H1 (cell line): ENCODE results near the gene USP7. TPM values are rescaled to one million over a fixed set of nuclear protein-coding genes. Genes with fewer than 3 reads are reported as not detected.

Experiments
- CTCF ChIA-PET: fragments of 300-600 bp; sonication (Branson Sonifier 250); formaldehyde crosslinking; loops from one replicate; lab custom pipeline; 2021; ENCODE audit not compliant: partially characterized antibody; lab: Charles Lee
- POLR2A ChIA-PET: fragments of 300-600 bp; sonication (Branson Sonifier 250); formaldehyde crosslinking; loops from one replicate; lab custom pipeline; 2021; ENCODE audit warnings: inconsistent platforms; ENCODE audit not compliant: partially characterized antibody; lab: Charles Lee
- DNase-seq, 2 experiments: peaks; one replicate each; pipeline versions ENCODE4 v3.0.0 to v3.0.0-alpha.2; 2010 to 2022; ENCODE audit warnings: low spot score in 2 of 2, low read depth in 1 of 2, mixed read lengths in 1 of 2
- FAIRE-seq: peaks from 2 replicates; lab custom pipeline; 2011; peaks lifted over from hg19 to GRCh38; lab: Jason Lieb, UNC
- H2AFZ ChIP-seq: 2 replicates; pipeline ENCODE4 v1.8.1; 2012; ENCODE audit warnings: low read length, inconsistent platforms
- H2AK5ac ChIP-seq: 2 replicates; pipeline ENCODE4 v1.6.1; 2013; ENCODE audit warnings: low read depth, low read length
- H2BK120ac ChIP-seq: replicated peaks from 2 replicates; pipeline ENCODE3; 2013; ENCODE audit warnings: low read depth, low read length, inconsistent platforms
- H2BK12ac ChIP-seq: 2 replicates; pipeline ENCODE4 v1.6.1; 2013; ENCODE audit warnings: low read depth, low read length
- H2BK15ac ChIP-seq: 2 replicates; pipeline ENCODE4 v1.6.1; 2013; ENCODE audit warnings: low read length
- H2BK20ac ChIP-seq: 2 replicates; pipeline ENCODE4 v1.6.1; 2013; ENCODE audit warnings: low read length
- H2BK5ac ChIP-seq: 2 replicates; pipeline ENCODE4 v1.6.1; 2013; ENCODE audit warnings: low read depth, low read length
- H3K14ac ChIP-seq: 2 replicates; pipeline ENCODE4 v1.6.1; 2013; ENCODE audit warnings: inconsistent platforms; ENCODE audit not compliant: insufficient read length
- H3K18ac ChIP-seq: 2 replicates; pipeline ENCODE4 v1.6.1; 2013; ENCODE audit warnings: low read length; ENCODE audit errors: extremely low read depth
- H3K23ac ChIP-seq: 2 replicates; pipeline ENCODE4 v1.6.1; 2013; ENCODE audit warnings: inconsistent platforms; ENCODE audit not compliant: insufficient read length
- H3K23me2 ChIP-seq: 2 replicates; pipeline ENCODE4 v1.6.1; 2013; ENCODE audit warnings: low read depth, low read length
- H3K27ac ChIP-seq: 2 replicates; pipeline ENCODE4 v1.6.1; 2011; ENCODE audit warnings: low read depth, low read length, inconsistent platforms
- H3K27me3 ChIP-seq, 4 experiments: replicated peaks in 1 of 4; 1 replicate in 1 of 4; 2 replicates in 3 of 4; pipeline versions ENCODE4 v1.6.1 to v1.8.1; 2011 to 2013; ENCODE audit warnings: low read length in 3 of 4, mild to moderate bottlenecking in 3 of 4, inconsistent platforms in 2 of 4, mixed read lengths in 2 of 4, moderate library complexity in 1 of 4; ENCODE audit not compliant: control insufficient read depth in 3 of 4, insufficient read depth in 3 of 4; ENCODE audit errors: extremely low read depth in 1 of 4
- H3K36me3 ChIP-seq, 4 experiments: 2 replicates each; pipeline versions ENCODE4 v1.6.1 to v1.8.1; 2011 to 2013; ENCODE audit warnings: mild to moderate bottlenecking in 4 of 4, low read length in 3 of 4, moderate library complexity in 2 of 4, control low read depth in 1 of 4, inconsistent platforms in 1 of 4; ENCODE audit not compliant: insufficient read depth in 4 of 4, control insufficient read depth in 2 of 4
- H3K4ac ChIP-seq: replicated peaks from 2 replicates; pipeline ENCODE3; 2013; ENCODE audit warnings: low read length, low read depth, mixed read lengths, inconsistent platforms; ENCODE audit not compliant: insufficient read length
- H3K4me1 ChIP-seq, 4 experiments: replicated peaks in 1 of 4; 1 replicate in 1 of 4; 2 replicates in 3 of 4; pipeline versions ENCODE4 v1.6.1 to v1.8.1; 2011 to 2013; ENCODE audit warnings: low read length in 3 of 4, inconsistent platforms in 2 of 4, mixed read lengths in 1 of 4; ENCODE audit not compliant: insufficient read depth in 4 of 4, control insufficient read depth in 3 of 4
- H3K4me2 ChIP-seq, 2 experiments: 2 replicates each; pipeline versions ENCODE4 v1.6.1 to v1.8.1; 2011 to 2013; ENCODE audit warnings: low read depth in 2 of 2, low read length in 2 of 2, control low read depth in 1 of 2, inconsistent platforms in 1 of 2, mild to moderate bottlenecking in 1 of 2; ENCODE audit not compliant: insufficient read depth in 1 of 2
- H3K4me3 ChIP-seq, 4 experiments: fragments of 200-600, 300-600 bp in 1 of 4; sonication (generic), shearing (Covaris generic), sonication (Bioruptor Twin) in 1 of 4; 2 replicates each; pipeline versions ENCODE4 v1.5.1 to v1.8.1; 2011 to 2016; ENCODE audit warnings: low read length in 4 of 4, low read depth in 3 of 4, control low read depth in 2 of 4, inconsistent platforms in 2 of 4, mild to moderate bottlenecking in 2 of 4, mixed read lengths in 1 of 4, moderate library complexity in 1 of 4; ENCODE audit not compliant: insufficient read depth in 2 of 4; ENCODE audit errors: extremely low read depth in 1 of 4
- H3K56ac ChIP-seq: replicated peaks from 2 replicates; pipeline ENCODE3; 2013; ENCODE audit warnings: low read depth, mild to moderate bottlenecking, mixed read lengths, low read length, inconsistent platforms; ENCODE audit not compliant: insufficient read length
- H3K79me1 ChIP-seq: 2 replicates; pipeline ENCODE4 v1.6.1; 2013; ENCODE audit warnings: low read depth, low read length, control low read depth
- H3K79me2 ChIP-seq, 2 experiments: 2 replicates each; pipeline versions ENCODE4 v1.6.1 to v1.8.1; 2012 to 2013; ENCODE audit warnings: low read length in 2 of 2, mild to moderate bottlenecking in 2 of 2, inconsistent platforms in 1 of 2; ENCODE audit not compliant: insufficient read depth in 2 of 2, control insufficient read depth in 1 of 2
- H3K9ac ChIP-seq, 4 experiments: replicated peaks in 1 of 4; 1 replicate in 1 of 4; 2 replicates in 3 of 4; pipeline versions ENCODE4 v1.6.1 to v1.8.1; 2011 to 2013; ENCODE audit warnings: low read depth in 3 of 4, low read length in 3 of 4, control low read depth in 2 of 4, mild to moderate bottlenecking in 2 of 4, moderate library complexity in 2 of 4, inconsistent platforms in 1 of 4; ENCODE audit errors: extremely low read depth in 1 of 4
- H3K9me3 ChIP-seq, 2 experiments: 2 replicates each; pipeline versions ENCODE4 v1.6.1 to v1.8.1; 2012 to 2013; ENCODE audit warnings: mild to moderate bottlenecking in 2 of 2, moderate library complexity in 2 of 2, control low read depth in 1 of 2, inconsistent platforms in 1 of 2, low read depth in 1 of 2, low read length in 1 of 2, mixed read lengths in 1 of 2; ENCODE audit not compliant: insufficient read depth in 2 of 2
- H4K20me1 ChIP-seq, 2 experiments: replicated peaks in 1 of 2; 2 replicates each; pipeline versions ENCODE3 to v1.8.1; 2011 to 2013; ENCODE audit warnings: inconsistent platforms in 2 of 2, low read length in 2 of 2, mild to moderate bottlenecking in 1 of 2; ENCODE audit not compliant: insufficient read depth in 2 of 2, control insufficient read depth in 1 of 2
- H4K5ac ChIP-seq: 2 replicates; pipeline ENCODE4 v1.6.1; 2013; ENCODE audit warnings: low read length, low read depth, mixed read lengths, inconsistent platforms; ENCODE audit not compliant: insufficient read length
- H4K8ac ChIP-seq: 2 replicates; pipeline ENCODE4 v1.8.0; 2013; ENCODE audit warnings: mild to moderate bottlenecking, moderate library complexity, low read length, inconsistent platforms; ENCODE audit not compliant: insufficient read depth; ENCODE audit errors: extremely low read depth
- H4K91ac ChIP-seq: replicated peaks from 2 replicates; pipeline ENCODE3; 2013; ENCODE audit warnings: low read length, mixed read lengths, inconsistent platforms; ENCODE audit not compliant: insufficient read length
- MAFK ChIP-seq: IDR thresholded peaks from 2 replicates; pipeline ENCODE4 v1.6.1; 2012; ENCODE audit warnings: low read depth, mild to moderate bottlenecking, improper control_type of control experiment, low read length
- POLR2A ChIP-seq, 2 experiments: IDR thresholded peaks; 1 replicate in 1 of 2; 2 replicates in 1 of 2; pipeline ENCODE4 v1.6.1; 2011; ENCODE audit warnings: low read depth in 2 of 2, low read length in 2 of 2, mild to moderate bottlenecking in 2 of 2; ENCODE audit errors: control extremely low read depth in 1 of 2
- SIRT6 ChIP-seq: IDR thresholded peaks from one replicate; pipeline ENCODE4 v1.7.1; 2012; ENCODE audit warnings: low read length, inconsistent platforms
- SUZ12 ChIP-seq: fragments of 200-600 bp; sonication (generic); IDR thresholded peaks from 2 replicates; pipeline ENCODE4 v1.6.1; 2012; ENCODE audit warnings: mild to moderate bottlenecking, inconsistent platforms, low read length, moderate library complexity, mixed read lengths
- WGBS, 2 experiments: shearing (Covaris generic) in 1 of 2; methylation state at CpG; one replicate each; pipeline versions ENCODE4 v1.1.6 to v1.1.7; 2013 to 2015; ENCODE audit warnings: low lambda C conversion rate in 2 of 2, mixed read lengths in 2 of 2, inconsistent platforms in 1 of 2, low coverage in 1 of 2, missing lambda C conversion rate in 1 of 2; ENCODE audit not compliant: insufficient replicate concordance in 2 of 2, insufficient coverage in 1 of 2, insufficient read length in 1 of 2; ENCODE audit errors: extremely low coverage in 1 of 2, missing lambda C conversion rate in 1 of 2; 5-methylcytosine and 5-hydroxymethylcytosine counted together
- polyA plus RNA-seq, 7 experiments: library from polyadenylated mRNA; depleted of rRNA in 3 of 7; stranded (reverse) in 5 of 7; unstranded in 2 of 7; fragments of >200 nt in 5 of 7; fragments of 200-250 nt in 2 of 7; gene quantifications; 1 replicate in 5 of 7; 2 replicates in 1 of 7; 4 replicates in 1 of 7; pipeline versions ENCODE4 v1.2.1 to v1.2.3, GENCODE V29; 2011 to 2013; ENCODE audit warnings: missing spikeins in 2 of 7, mixed read lengths in 2 of 7
- total RNA-seq: library from RNA; stranded (reverse); fragmentation: NEBNext Ultra II Directional; extraction: Animal tissue kit (Norgen Biotek cat#: 25700); gene quantifications from 2 replicates; pipeline ENCODE4 v1.2.1, GENCODE V29; 2021

The USP7 gene
- total and polyA plus RNA-seq, 2 of the 8 experiments (the other 6 are each of a cell fraction or from before 2014, with no cell fraction given): 21.3 to 211 TPM

- Histone ChIP-seq H3K9ac (peak overlapping the region in 1 of 4 experiments; percentile 15; a peak in 1 of 7 replicates), H3K36me3 (peaks cover 5 to 66% (median 20%) of the 10 kb centered on the region in 4 experiments; a peak in 7 of 8 replicates), H3K79me2 (peaks cover 0 to 11% of the 10 kb centered on the region in 2 experiments; a peak in 2 of 4 replicates)
Observed at GRCh38 chr16:8849411-8850011, 114.2 kb downstream of the USP7 start.

More at GRCh38 chr16:8849411-8850011, 114.2 kb downstream of the USP7 start:
- H3K4me3 ChIP-seq: no peak overlapping the region
- H3K79me1 ChIP-seq: peaks cover 7% of the 10 kb centered on the region
- H2BK20ac ChIP-seq: no peak overlapping the region
- TF ChIP-seq MAFK (no peak), SIRT6 (peak; percentile 52), SUZ12 (no peak), POLR2A (IDR thresholded peaks at IDR 0.05; ENCODE audit: control extremely low read depth in 1 of 2, low read depth in 2 of 2, low read length in 2 of 2) (0 out of 3 replicates have a peak, but pooled peaks of 1 of the 2 experiments have one; percentile 18)
- TF ChIP-seq, all 59 proteins: peak for 2
- peaks cover 16 to 22% of the 10 kb centered on the region in 2 experiments for H4K20me1 ChIP-seq
- H2BK120ac ChIP-seq: no peak overlapping the region
- H3K4me1 ChIP-seq: peaks cover 0 to 19% (median 9%) of the 10 kb centered on the region in 4 experiments; a peak in 6 of 7 replicates
- ChIA-PET CTCF (interaction anchor here (0.9 to 8.8 kb wide), 5 partner anchors 11 to 35 kb away, joined by 3 to 90 read pairs (median 4); partner anchors contain the start of gene CARHSP1), POLR2A (interaction anchor here (1.0 to 24.4 kb wide), 5 partner anchors 11 to 31 kb away, joined by 4 to 456 read pairs (median 7); partner anchors contain the start of genes CARHSP1 and LITAFD)
- 0 out of 2 replicates have a peak overlapping the region, but pooled peaks have one; percentile 30 for H2BK5ac ChIP-seq
- H4K8ac ChIP-seq: no peak overlapping the region
- no peak overlapping the region for H3K27ac ChIP-seq
- no peak overlapping the region for H3K56ac ChIP-seq
- no peak overlapping the region for H4K5ac ChIP-seq
- H3K14ac ChIP-seq: no peak overlapping the region
- H4K91ac ChIP-seq: no peak overlapping the region
- FAIRE-seq: no peak
- no peak overlapping the region for H3K4ac ChIP-seq
- no peak for DNase-seq
- no peaks in the 10 kb centered on the region for H3K27me3 ChIP-seq
- H2BK15ac ChIP-seq: no peak overlapping the region
- no peak overlapping the region for H3K18ac ChIP-seq
- no peaks in the 10 kb centered on the region for H3K23me2 ChIP-seq
- H3K4me2 ChIP-seq: no peak overlapping the region
- H2BK12ac ChIP-seq: no peak overlapping the region
- 85% methylated on average over 19 of the region's 19 CpGs; no CpG with 5 or more reads in 1 of the 2 experiments for WGBS, 2 experiments
- H3K9me3 ChIP-seq: no peaks in the 10 kb centered on the region
- 0 out of 2 replicates have a peak overlapping the region, but pooled peaks have one; percentile 32 for H2AK5ac ChIP-seq
- H2AFZ ChIP-seq: no peak overlapping the region
- H3K23ac ChIP-seq: no peak overlapping the region
